BJ (cell line): ENCODE measurements around the gene STAT5A. TPM values are rescaled to one million over a fixed set of nuclear protein-coding genes. Genes with fewer than 3 reads are reported as not detected.
"Not testable (repeated sequence)": the region's sequence is repeated elsewhere in the genome, so short reads cannot be mapped to it uniquely, and the experiment has no call there.

Experiments
- CTCF ChIA-PET: fragments of 350-600 bp; formaldehyde crosslinking; extraction: SDS; loops from one replicate; lab custom pipeline; 2021; ENCODE audit warnings: antibody characterized with exemption, inconsistent platforms; lab: Yijun Ruan, JAX
- POLR2A ChIA-PET: fragments of 300-600 bp; sonication (Branson Sonifier 250); formaldehyde crosslinking; extraction: SDS; loops from one replicate; lab custom pipeline; 2021; ENCODE audit warnings: antibody characterized with exemption; lab: Charles Lee
- DNase-seq: peaks from one replicate; pipeline ENCODE4 v3.0.0-alpha.2; 2011; ENCODE audit warnings: low read depth
- H3K27me3 ChIP-seq: 2 replicates; pipeline ENCODE4 v1.6.0; 2011; ENCODE audit warnings: low read length; ENCODE audit not compliant: control insufficient read depth, insufficient read depth
- H3K36me3 ChIP-seq: 2 replicates; pipeline ENCODE4 v1.5.1; 2011; ENCODE audit warnings: low read length; ENCODE audit not compliant: control insufficient read depth, insufficient read depth
- H3K4me3 ChIP-seq: 2 replicates; pipeline ENCODE4 v1.5.1; 2011; ENCODE audit warnings: low read depth, mild to moderate bottlenecking, control low read depth, low read length
- CTCF ChIP-seq: IDR thresholded peaks from 2 replicates; pipeline ENCODE4 v1.5.1; 2011; ENCODE audit warnings: low read depth, mild to moderate bottlenecking, control low read depth, inconsistent platforms, low read length, moderate library complexity; ENCODE audit not compliant: insufficient read depth
- polyA plus RNA-seq: library from polyadenylated mRNA; depleted of rRNA; stranded (reverse); fragments of >200 nt; gene quantifications from 2 replicates; pipeline ENCODE4 v1.2.3, GENCODE V29; 2011

STAT5A gene
- polyA plus RNA-seq, 1 experiment = 17.2 TPM

DNA sequence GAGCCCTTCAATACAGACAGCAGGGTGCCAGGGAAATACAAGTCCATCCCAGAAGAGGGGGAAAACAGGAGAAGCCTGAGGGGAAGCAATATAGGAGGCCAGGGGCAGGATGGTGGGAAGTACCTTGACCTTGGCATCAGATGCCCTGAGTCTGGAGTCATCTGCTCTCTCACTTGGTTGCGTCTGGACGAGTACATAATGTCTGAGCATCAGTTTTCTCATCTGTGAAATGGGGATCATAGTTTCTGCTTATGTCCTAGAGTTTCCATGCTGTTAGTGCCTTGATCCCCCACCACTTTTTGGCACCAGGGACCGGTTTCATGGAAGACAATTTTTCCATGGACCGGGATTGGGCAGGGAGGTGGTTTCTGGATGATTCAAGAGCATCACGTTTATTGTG, 2.3 kb downstream of the STAT5A start:
- CTCF ChIA-PET = no interaction called here
- POLR2A ChIA-PET = no interaction called here
- H3K4me3 ChIP-seq = no peak overlapping the region
- no peaks in the 10 kb centered on the region for H3K27me3 ChIP-seq
- no peaks in the 10 kb centered on the region for H3K36me3 ChIP-seq
- no peak for DNase-seq
- no peak for TF ChIP-seq CTCF

- DNase-seq = no peak
- TF ChIP-seq CTCF = no peak
- Histone ChIP-seq H3K4me3 (no peak overlapping the region), H3K27me3 (no peaks in the 10 kb centered on the region), H3K36me3 (peaks cover 2% of the 10 kb centered on the region; the same call in 1 of the 2 replicates)
- CTCF ChIA-PET = no interaction called here
- POLR2A ChIA-PET = no interaction called here
These were observed 2.8 kb downstream of the STAT5A start for GRCh38 chr17:42291129-42291528.

- CTCF ChIA-PET = interaction anchor here (0.7 to 1.5 kb wide), 4 partner anchors 11 to 62 kb away, joined by 3 to 4 read pairs (median 3); no protein-coding TSS in a partner anchor
- peaks cover 2% of the 10 kb centered on the region for H3K36me3 ChIP-seq
- DNase-seq = no peak
- no peak overlapping the region for H3K4me3 ChIP-seq
- POLR2A ChIA-PET = no interaction called here
- no peak for TF ChIP-seq CTCF
- H3K27me3 ChIP-seq = no peaks in the 10 kb centered on the region
These were observed 6.4 kb downstream of the STAT5A start for GRCh38 chr17:42294469-42295398.

DNA sequence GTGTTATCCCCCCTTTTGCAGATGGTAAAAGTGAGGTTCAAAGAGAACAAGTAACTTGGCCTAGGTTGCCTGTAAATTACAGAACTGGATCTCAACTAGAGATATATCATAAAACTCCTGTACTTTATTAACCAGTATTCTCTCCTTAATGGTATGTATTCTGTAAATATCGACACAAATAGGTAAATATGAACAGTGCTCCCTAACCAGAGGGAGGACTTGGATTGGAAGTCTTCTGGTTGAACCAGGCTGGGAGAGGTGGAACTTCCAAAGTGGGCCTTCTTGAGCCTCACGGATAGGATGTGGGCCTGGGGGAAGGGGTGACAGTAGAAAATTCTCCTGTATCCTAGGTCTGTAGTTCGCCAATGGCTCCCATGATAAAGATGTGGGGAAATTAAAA, 7.7 kb downstream of the STAT5A start:
- Histone ChIP-seq H3K4me3 (no peak overlapping the region), H3K36me3 (peaks cover 2% of the 10 kb centered on the region), H3K27me3 (no peaks in the 10 kb centered on the region)
- no peak for DNase-seq
- no peak for TF ChIP-seq CTCF
- CTCF ChIA-PET = interaction anchor here (1.3 to 1.5 kb wide), 2 partner anchors 15 to 21 kb away, joined by 3 to 4 read pairs; no protein-coding TSS in a partner anchor
- POLR2A ChIA-PET = no interaction called here

- POLR2A ChIA-PET, CTCF ChIA-PET, DNase-seq: not testable (repeated sequence)
These were observed 9.5 kb downstream of the STAT5A start for GRCh38 chr17:42297775-42298174.

GRCh38 chr17:42299361-42299760, 11.1 kb downstream of the STAT5A start:
- H3K4me3 ChIP-seq, DNase-seq, H3K27me3 ChIP-seq, H3K36me3 ChIP-seq, POLR2A ChIA-PET: not testable (repeated sequence)
- CTCF ChIA-PET = interaction anchor here (1.0 to 1.5 kb wide), 2 partner anchors 11 kb away, joined by 3 read pairs; partner anchors contain the start of gene STAT5A

More at GRCh38 chr17:42297775-42298174, 9.5 kb downstream of the STAT5A start:
- not testable (repeated sequence) for H3K27me3 ChIP-seq, H3K36me3 ChIP-seq, H3K4me3 ChIP-seq

DNA sequence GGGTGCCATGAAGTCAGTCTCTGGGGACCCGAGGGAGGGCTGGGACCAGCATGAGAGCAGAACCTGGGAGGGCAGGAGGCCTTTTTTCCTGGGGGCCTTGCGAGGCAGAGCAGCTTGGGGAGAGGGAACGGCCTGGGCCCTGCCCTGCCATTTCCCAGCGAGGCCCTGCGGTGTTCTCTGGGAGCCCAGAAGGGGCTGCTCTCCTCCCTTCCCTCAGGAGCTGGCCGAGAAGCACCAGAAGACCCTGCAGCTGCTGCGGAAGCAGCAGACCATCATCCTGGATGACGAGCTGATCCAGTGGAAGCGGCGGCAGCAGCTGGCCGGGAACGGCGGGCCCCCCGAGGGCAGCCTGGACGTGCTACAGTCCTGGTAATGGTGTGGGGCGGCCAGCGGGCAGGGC, 11.6 kb downstream of the STAT5A start:
- H3K36me3 ChIP-seq, CTCF ChIA-PET, H3K27me3 ChIP-seq, H3K4me3 ChIP-seq, POLR2A ChIA-PET, DNase-seq: not testable (repeated sequence)
